BJ (cell line): Measurements from ENCODE around the gene SLCO3A1. TPM values are rescaled to one million over a fixed set of nuclear protein-coding genes. Genes with fewer than 3 reads are reported as not detected.

ENCODE experiments used
- CTCF ChIA-PET: fragments of 350-600 bp; formaldehyde crosslinking; extraction: SDS; loops from one replicate; lab custom pipeline; 2021; ENCODE audit warnings: antibody characterized with exemption, inconsistent platforms; lab: Yijun Ruan, JAX
- POLR2A ChIA-PET: fragments of 300-600 bp; sonication (Branson Sonifier 250); formaldehyde crosslinking; extraction: SDS; loops from one replicate; lab custom pipeline; 2021; ENCODE audit warnings: antibody characterized with exemption; lab: Charles Lee
- DNase-seq: peaks from one replicate; pipeline ENCODE4 v3.0.0-alpha.2; 2011; ENCODE audit warnings: low read depth
- H3K27me3 ChIP-seq: 2 replicates; pipeline ENCODE4 v1.6.0; 2011; ENCODE audit warnings: low read length; ENCODE audit not compliant: control insufficient read depth, insufficient read depth
- H3K36me3 ChIP-seq: 2 replicates; pipeline ENCODE4 v1.5.1; 2011; ENCODE audit warnings: low read length; ENCODE audit not compliant: control insufficient read depth, insufficient read depth
- H3K4me3 ChIP-seq: 2 replicates; pipeline ENCODE4 v1.5.1; 2011; ENCODE audit warnings: low read depth, mild to moderate bottlenecking, control low read depth, low read length
- polyA plus RNA-seq: library from polyadenylated mRNA; depleted of rRNA; stranded (reverse); fragments of >200 nt; gene quantifications from 2 replicates; pipeline ENCODE4 v1.2.3, GENCODE V29; 2011
- TF ChIP-seq, protein P1 (sequence below): IDR thresholded peaks from 2 replicates; pipeline ENCODE4 v1.5.1; 2011; ENCODE audit warnings: low read depth, mild to moderate bottlenecking, control low read depth, inconsistent platforms, low read length, moderate library complexity; ENCODE audit not compliant: insufficient read depth

Gene SLCO3A1
- polyA plus RNA-seq, 1 experiment: 7.8 TPM

DNA sequence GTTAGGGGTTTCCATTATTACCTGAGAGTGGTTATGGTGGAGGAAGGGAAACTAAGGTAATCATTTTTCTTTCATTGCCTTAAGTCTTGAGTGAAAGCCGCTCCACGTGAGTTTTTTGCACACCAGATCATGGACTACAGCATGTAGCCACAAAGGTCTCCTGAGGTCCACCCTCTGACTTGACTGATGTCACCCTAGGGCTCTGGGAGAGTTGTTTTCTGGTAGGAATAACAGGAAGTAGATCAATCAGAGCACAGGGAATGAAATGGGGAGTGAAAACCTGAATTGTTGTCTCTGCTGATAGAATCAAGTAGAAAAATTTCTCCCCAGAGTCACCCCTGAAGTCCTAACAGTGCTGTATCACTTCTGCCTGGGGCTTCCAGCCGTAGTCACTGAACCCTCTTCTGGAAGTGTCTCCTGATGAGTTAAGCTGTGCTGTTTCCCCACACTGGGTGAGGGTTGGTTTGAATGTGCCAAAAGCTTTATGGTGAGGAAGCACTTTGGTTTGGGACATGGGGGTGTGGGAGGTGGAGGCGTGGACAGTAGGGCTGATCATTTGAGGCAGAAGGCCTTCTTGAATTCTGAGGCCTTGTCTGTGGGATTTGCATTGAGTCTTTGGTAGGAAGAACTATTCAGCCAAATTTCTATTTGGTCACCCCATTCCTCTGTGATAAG lies 64.3 kb downstream of the SLCO3A1 start:
- DNase-seq: no peak
- Histone ChIP-seq H3K27me3 (no peaks in the 10 kb centered on the region), H3K4me3 (no peak overlapping the region), H3K36me3 (no peaks in the 10 kb centered on the region)
- TF ChIP-seq, protein P1, sequence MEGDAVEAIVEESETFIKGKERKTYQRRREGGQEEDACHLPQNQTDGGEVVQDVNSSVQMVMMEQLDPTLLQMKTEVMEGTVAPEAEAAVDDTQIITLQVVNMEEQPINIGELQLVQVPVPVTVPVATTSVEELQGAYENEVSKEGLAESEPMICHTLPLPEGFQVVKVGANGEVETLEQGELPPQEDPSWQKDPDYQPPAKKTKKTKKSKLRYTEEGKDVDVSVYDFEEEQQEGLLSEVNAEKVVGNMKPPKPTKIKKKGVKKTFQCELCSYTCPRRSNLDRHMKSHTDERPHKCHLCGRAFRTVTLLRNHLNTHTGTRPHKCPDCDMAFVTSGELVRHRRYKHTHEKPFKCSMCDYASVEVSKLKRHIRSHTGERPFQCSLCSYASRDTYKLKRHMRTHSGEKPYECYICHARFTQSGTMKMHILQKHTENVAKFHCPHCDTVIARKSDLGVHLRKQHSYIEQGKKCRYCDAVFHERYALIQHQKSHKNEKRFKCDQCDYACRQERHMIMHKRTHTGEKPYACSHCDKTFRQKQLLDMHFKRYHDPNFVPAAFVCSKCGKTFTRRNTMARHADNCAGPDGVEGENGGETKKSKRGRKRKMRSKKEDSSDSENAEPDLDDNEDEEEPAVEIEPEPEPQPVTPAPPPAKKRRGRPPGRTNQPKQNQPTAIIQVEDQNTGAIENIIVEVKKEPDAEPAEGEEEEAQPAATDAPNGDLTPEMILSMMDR: no peak
- ChIA-PET CTCF (interaction anchor here (0.6 to 1.2 kb wide), 2 partner anchors 656 to 1032 kb away, joined by 3 read pairs; no protein-coding TSS in a partner anchor), POLR2A (no interaction called here)

DNA sequence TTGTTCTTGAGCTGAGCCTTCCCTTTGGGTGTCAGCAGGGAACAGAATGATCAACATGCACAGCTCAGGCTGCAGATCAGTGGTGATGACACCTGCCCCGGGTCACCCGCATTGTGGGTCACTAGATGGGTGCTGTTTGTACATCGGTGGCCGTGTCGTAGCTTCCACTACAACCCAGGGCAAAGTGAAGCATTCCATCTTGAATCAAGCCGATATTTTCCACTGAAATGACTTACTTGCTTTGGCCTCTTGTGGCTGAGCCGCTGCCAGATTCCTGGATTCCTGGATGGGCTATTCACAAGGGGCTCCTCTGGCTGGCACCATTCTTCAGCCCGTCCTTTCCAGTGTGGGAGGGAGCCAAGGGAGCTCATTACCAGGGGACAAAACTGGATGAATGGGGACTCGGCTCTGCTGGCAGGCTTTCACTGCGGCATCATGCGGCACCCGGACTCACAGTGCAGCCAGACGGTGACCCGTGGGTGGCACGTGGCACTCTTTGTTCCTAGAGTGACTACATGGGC lies 65.6 kb downstream of the SLCO3A1 start:
- no peaks in the 10 kb centered on the region for H3K27me3 ChIP-seq
- H3K36me3 ChIP-seq: no peaks in the 10 kb centered on the region
- no peak for DNase-seq
- TF ChIP-seq, protein P1: no peak
- H3K4me3 ChIP-seq: no peak overlapping the region
- POLR2A ChIA-PET: no interaction called here
- CTCF ChIA-PET: interaction anchor here (1.2 kb wide), 1 partner anchor 1033 kb away, joined by 3 read pairs; no protein-coding TSS in a partner anchor

DNA sequence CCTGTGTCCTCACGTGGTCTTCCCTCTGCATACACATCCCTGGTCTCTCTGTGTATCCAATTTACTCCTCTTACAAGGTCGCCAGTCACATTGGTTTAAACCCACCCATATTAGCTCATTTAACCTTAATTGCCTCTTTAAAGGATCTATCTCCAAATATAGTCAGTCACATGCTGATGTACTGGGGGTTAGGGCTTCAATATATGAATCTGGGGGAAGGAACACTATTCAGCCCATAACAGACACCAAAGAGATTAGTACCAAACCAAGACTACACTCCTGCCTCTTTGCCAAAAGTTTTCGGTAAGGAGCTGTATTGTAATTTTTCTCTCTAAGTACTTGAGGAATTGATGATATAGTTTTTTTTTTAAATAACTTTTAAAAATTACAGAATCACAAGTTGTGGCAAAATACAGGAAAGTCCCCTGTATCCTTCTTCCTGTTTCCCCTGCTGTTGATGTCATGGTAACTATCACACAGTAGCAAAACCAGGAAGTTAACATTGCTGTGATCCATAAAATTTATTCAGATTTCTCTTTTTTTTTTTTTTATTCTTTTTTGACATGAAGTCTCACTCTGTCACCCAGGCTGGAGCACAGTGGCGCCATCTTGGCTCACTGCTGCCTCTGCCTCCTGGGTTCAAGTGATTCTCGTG lies 67.8 kb downstream of the SLCO3A1 start:
- no peak overlapping the region for H3K4me3 ChIP-seq
- H3K27me3 ChIP-seq: no peaks in the 10 kb centered on the region
- DNase-seq: no peak
- TF ChIP-seq, protein P1: no peak
- no peaks in the 10 kb centered on the region for H3K36me3 ChIP-seq
- CTCF ChIA-PET: no interaction called here
- POLR2A ChIA-PET: no interaction called here

DNA sequence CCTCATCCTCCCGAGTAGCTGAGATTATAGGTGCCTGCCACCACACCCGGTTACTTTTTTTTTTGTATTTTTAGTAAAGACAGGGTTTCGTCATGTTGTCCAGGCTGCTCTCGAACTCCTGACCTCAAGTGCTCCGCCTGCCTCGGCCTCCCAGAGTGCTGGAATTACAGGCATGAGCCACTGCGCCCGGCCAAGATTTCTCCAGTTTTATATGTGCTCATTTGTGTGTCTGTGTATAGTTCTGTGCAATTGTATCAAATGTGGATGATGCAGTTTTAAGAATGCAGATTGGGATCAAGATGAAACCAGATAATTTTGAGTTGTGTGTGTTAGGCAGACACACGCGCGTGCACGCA lies 68.3 kb downstream of the SLCO3A1 start:
- TF ChIP-seq, protein P1: no peak
- H3K27me3 ChIP-seq: no peaks in the 10 kb centered on the region
- H3K4me3 ChIP-seq: no peak overlapping the region
- POLR2A ChIA-PET: no interaction called here
- no peak for DNase-seq
- CTCF ChIA-PET: no interaction called here
- no peaks in the 10 kb centered on the region for H3K36me3 ChIP-seq

DNA sequence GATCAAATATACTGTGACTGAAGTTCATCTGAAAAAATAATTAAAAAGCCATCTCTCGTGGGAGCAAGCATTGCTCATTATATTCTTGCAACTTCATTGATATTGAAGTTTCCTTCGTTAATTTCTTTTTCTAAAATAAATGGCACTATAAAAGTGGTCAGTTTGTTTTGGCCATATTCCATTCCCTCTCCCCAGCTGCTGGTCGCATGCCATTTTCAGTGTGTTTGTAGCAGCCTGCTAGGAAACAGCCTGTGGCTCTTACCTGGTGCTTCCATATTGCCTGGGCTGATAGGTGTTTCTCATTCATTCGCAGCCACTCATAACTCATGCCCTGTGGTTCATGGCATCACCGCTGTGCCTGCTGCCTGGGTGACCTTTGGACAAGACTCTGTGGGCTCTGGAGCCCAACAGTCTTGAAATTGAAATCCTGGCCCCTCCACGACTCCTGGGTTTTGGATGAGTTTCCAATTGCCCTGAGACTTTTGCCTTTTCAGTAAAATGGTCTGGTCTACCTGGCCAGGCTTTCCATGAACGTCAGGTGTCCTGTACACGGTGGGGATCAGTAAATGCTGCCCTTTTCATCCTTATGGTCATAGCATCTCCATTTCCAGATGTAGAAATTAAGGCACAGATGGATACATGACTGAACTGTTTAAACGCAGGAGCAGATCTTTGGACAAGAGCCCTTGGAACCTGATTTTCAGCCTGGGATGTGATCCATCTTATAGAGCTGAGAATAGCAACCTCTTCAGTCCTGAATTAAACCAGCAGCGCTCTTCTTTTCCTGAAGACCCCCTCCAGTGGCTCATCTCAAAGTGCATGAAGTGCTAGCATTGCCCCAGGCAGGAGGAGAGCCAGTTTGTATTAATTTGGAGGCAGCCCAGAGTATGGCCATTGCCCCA lies 69.4 kb downstream of the SLCO3A1 start:
- TF ChIP-seq, protein P1: no peak
- DNase-seq: no peak
- H3K36me3 ChIP-seq: no peaks in the 10 kb centered on the region
- ChIA-PET POLR2A (no interaction called here), CTCF (no interaction called here)
- H3K27me3 ChIP-seq: no peaks in the 10 kb centered on the region
- no peak overlapping the region for H3K4me3 ChIP-seq
